PFSK-1 (cell line): ENCODE results near the gene SCMH1.

Source experiments
- FOXP2 ChIP-seq: optimal IDR thresholded peaks from 2 replicates; pipeline ENCODE3; 2011; ENCODE audit warnings: borderline replicate concordance, control low read depth, inconsistent platforms; ENCODE audit not compliant: insufficient read depth; ENCODE audit errors: extremely low read length, extremely low read depth
- POLR2AphosphoS5 ChIP-seq: IDR thresholded peaks from 2 replicates; pipeline ENCODE4 v1.6.1; 2012; ENCODE audit warnings: low read depth, mild to moderate bottlenecking, control low read depth, low read length, moderate library complexity
- REST ChIP-seq, 2 experiments: IDR thresholded peaks; 2 replicates each; pipeline versions ENCODE4 v1.6.1 to v1.8.0; 2011 to 2012; ENCODE audit warnings: low read depth in 2 of 2, low read length in 2 of 2, control low read depth in 1 of 2, inconsistent platforms in 1 of 2, mild to moderate bottlenecking in 1 of 2, moderate library complexity in 1 of 2; ENCODE audit not compliant: insufficient read depth in 1 of 2
- SIN3A ChIP-seq: IDR thresholded peaks from 2 replicates; pipeline ENCODE4 v1.6.1; 2012; ENCODE audit warnings: mild to moderate bottlenecking, low read length, moderate library complexity, borderline replicate concordance; ENCODE audit not compliant: insufficient read depth
- TAF1 ChIP-seq: IDR thresholded peaks from 2 replicates; pipeline ENCODE4 v1.6.1; 2012; ENCODE audit warnings: low read length, control low read depth, borderline replicate concordance; ENCODE audit not compliant: insufficient read depth

- TF ChIP-seq SIN3A (no peak), TAF1 (no peak), REST (IDR thresholded peaks at IDR 0.05; ENCODE audit: insufficient read depth in 1 of 2, low read depth in 2 of 2, low read length in 2 of 2) (no peak), FOXP2 (no peak), POLR2AphosphoS5 (no peak)
Measured at GRCh38 chr1:41033272-41033671, 208.8 kb downstream of the SCMH1 start.
